A673 (cell line): ENCODE measurements around the gene LEFTY2.

ENCODE experiments used
- CTCF ChIP-seq: fragments of 300-800, 200-600 bp; sonication (generic); conservative IDR thresholded peaks from 2 replicates; pipeline ENCODE4 v1.5.1; 2017; ENCODE audit warnings: low read depth, mild to moderate bottlenecking, antibody characterized with exemption, low read length, moderate library complexity, mixed read lengths
- EZH2 ChIP-seq: fragments of 200-600 bp; sonication (generic); IDR thresholded peaks from 2 replicates; pipeline ENCODE4 v1.6.1; 2017; ENCODE audit warnings: borderline replicate concordance, low read depth, mild to moderate bottlenecking, mixed read lengths, antibody characterized with exemption, low read length; ENCODE audit not compliant: poor library complexity, severe bottlenecking

GRCh38 chr1:225903623-225904022 lies 37.4 kb downstream of the LEFTY2 start:
- TF ChIP-seq EZH2 (no peak), CTCF (no peak)
